ENCODE data around the gene OSBPL2. TPM values are rescaled to one million over a fixed set of nuclear protein-coding genes. Genes with fewer than 3 reads are reported as not detected.

Gene OSBPL2
- total and polyA plus RNA-seq, 7 donors = 9.6 to 30.9 (median 22.8) TPM

- H3K4me3 ChIP-seq = no peak overlapping the region
- DNase-seq = no peak
- WGBS, 3 donors = 35 to 46% (median 38%) methylated on average over 17 of the region's 17 CpGs
- H3K27me3 ChIP-seq (ENCODE audit: insufficient read depth in 3 of 3, low read length in 2 of 3) = peaks cover 0 to 34% (median 9%) of the 10 kb centered on the region in 3 donors
- H3K9me3 ChIP-seq = no peaks in the 10 kb centered on the region
- H3K27ac ChIP-seq = no peak overlapping the region
- peak in 2 of 4 donors; percentile 5 to 25 for ATAC-seq
- H3K4me1 ChIP-seq = peaks cover 12% of the 10 kb centered on the region
- intact Hi-C loops (cut with DNase I) = no loop called here
- no peak for TF ChIP-seq CTCF (IDR thresholded peaks at IDR 0.05)
- no peaks in the 10 kb centered on the region for H3K36me3 ChIP-seq (ENCODE audit: insufficient read depth in 1 of 2, low read depth in 1 of 2)
Observed at GRCh38 chr20:62209850-62210495, 28.3 kb upstream of the OSBPL2 start.

GRCh38 chr20:62210496-62210855 lies 27.8 kb upstream of the OSBPL2 start:
- peaks cover 12% of the 10 kb centered on the region for H3K4me1 ChIP-seq
- no peak for TF ChIP-seq CTCF (IDR thresholded peaks at IDR 0.05)
- peaks cover 0 to 39% (median 9%) of the 10 kb centered on the region in 3 donors for H3K27me3 ChIP-seq (ENCODE audit: insufficient read depth in 3 of 3, low read length in 2 of 3)
- 38 to 47% (median 39%) methylated on average over 19 to 21 of the region's 21 CpGs for WGBS, 3 donors
- H3K4me3 ChIP-seq = no peak overlapping the region
- ATAC-seq (peak in 1 of 4 donors; percentile 2), DNase-seq (no peak)
- intact Hi-C loops (cut with DNase I) = no loop called here
- no peaks in the 10 kb centered on the region for H3K36me3 ChIP-seq (ENCODE audit: insufficient read depth in 1 of 2, low read depth in 1 of 2)
- no peak overlapping the region for H3K27ac ChIP-seq
- no peaks in the 10 kb centered on the region for H3K9me3 ChIP-seq

- no peaks in the 10 kb centered on the region for H3K9me3 ChIP-seq
- H3K4me1 ChIP-seq = peaks cover 12% of the 10 kb centered on the region
- peaks cover 0 to 47% (median 9%) of the 10 kb centered on the region in 3 donors for H3K27me3 ChIP-seq (ENCODE audit: insufficient read depth in 3 of 3, low read length in 2 of 3)
- H3K36me3 ChIP-seq (ENCODE audit: insufficient read depth in 1 of 2, low read depth in 1 of 2) = no peaks in the 10 kb centered on the region
- peak in 1 of 4 donors; percentile 6 for ATAC-seq
- no peak for DNase-seq
- TF ChIP-seq CTCF (IDR thresholded peaks at IDR 0.05) = no peak
- no peak overlapping the region for H3K4me3 ChIP-seq
- no peak overlapping the region for H3K27ac ChIP-seq
- 72 to 84% (median 79%) methylated on average over 7 to 8 of the region's 8 CpGs for WGBS, 3 donors
- intact Hi-C loops (cut with DNase I) = no loop called here
Observed at GRCh38 chr20:62211216-62211615, 27.1 kb upstream of the OSBPL2 start.

GRCh38 chr20:62211769-62212288 lies 26.5 kb upstream of the OSBPL2 start:
- Histone ChIP-seq H3K4me1 (peaks cover 12% of the 10 kb centered on the region), H3K4me3 (no peak overlapping the region), H3K36me3 (ENCODE audit: insufficient read depth in 1 of 2, low read depth in 1 of 2) (no peaks in the 10 kb centered on the region), H3K27ac (no peak overlapping the region), H3K27me3 (ENCODE audit: insufficient read depth in 3 of 3, low read length in 2 of 3) (peaks cover 0 to 53% (median 9%) of the 10 kb centered on the region in 3 donors), H3K9me3 (no peaks in the 10 kb centered on the region)
- no peak for TF ChIP-seq CTCF (IDR thresholded peaks at IDR 0.05)
- 65 to 74% (median 71%) methylated on average over 9 of the region's 9 CpGs for WGBS, 3 donors
- intact Hi-C loops (cut with DNase I) = no loop called here
- DNase-seq = no peak
- no peak for ATAC-seq

All from psoas muscle (tissue), 8 donors.